ENCODE data around the gene RPTOR.

The RPTOR gene

GRCh38 chr17:80759377-80759673 is 214.7 kb downstream of the RPTOR start:
- TF ChIP-seq GLIS3 (CRISPR knock-in tag; IDR thresholded peaks at IDR 0.05) (no peak), SNAI2 (CRISPR knock-in tag; IDR thresholded peaks at IDR 0.05) (no peak), PPARA (CRISPR knock-in tag; IDR thresholded peaks at IDR 0.05; ENCODE audit: borderline replicate concordance) (no peak), PATZ1 (CRISPR knock-in tag; IDR thresholded peaks at IDR 0.05; ENCODE audit: borderline replicate concordance) (no peak), ZNF8 (CRISPR knock-in tag; IDR thresholded peaks at IDR 0.05) (no peak), OSR1 (CRISPR knock-in tag; IDR thresholded peaks at IDR 0.05) (no peak), CSDC2 (CRISPR knock-in tag; IDR thresholded peaks at IDR 0.05) (no peak), ZFP3 (CRISPR knock-in tag; IDR thresholded peaks at IDR 0.05) (no peak), BACH2 (CRISPR knock-in tag; IDR thresholded peaks at IDR 0.05; ENCODE audit: borderline replicate concordance) (no peak), CSRNP3 (CRISPR knock-in tag; IDR thresholded peaks at IDR 0.05) (no peak), TCF4 (CRISPR knock-in tag; IDR thresholded peaks at IDR 0.05; ENCODE audit: borderline replicate concordance) (no peak), ZNF70 (CRISPR knock-in tag; IDR thresholded peaks at IDR 0.05) (no peak), TSHZ2 (CRISPR knock-in tag; IDR thresholded peaks at IDR 0.05) (no peak), ESRRG (CRISPR knock-in tag; IDR thresholded peaks at IDR 0.05) (no peak)
- ATAC-seq, result no peak

GRCh38 chr17:80760511-80760911 is 215.9 kb downstream of the RPTOR start:
- TF ChIP-seq OSR1 (CRISPR knock-in tag; IDR thresholded peaks at IDR 0.05) (no peak), TCF4 (CRISPR knock-in tag; IDR thresholded peaks at IDR 0.05; ENCODE audit: borderline replicate concordance) (no peak), TOX (CRISPR knock-in tag; IDR thresholded peaks at IDR 0.05; ENCODE audit: borderline replicate concordance) (no peak), CSDC2 (CRISPR knock-in tag; IDR thresholded peaks at IDR 0.05) (no peak), ZC3H10 (CRISPR knock-in tag; IDR thresholded peaks at IDR 0.05) (no peak), PATZ1 (CRISPR knock-in tag; IDR thresholded peaks at IDR 0.05; ENCODE audit: borderline replicate concordance) (no peak), SNAI2 (CRISPR knock-in tag; IDR thresholded peaks at IDR 0.05) (no peak), ARNTL (CRISPR knock-in tag; IDR thresholded peaks at IDR 0.05; ENCODE audit: borderline replicate concordance, low read depth) (no peak)
- ATAC-seq, result peak; percentile 5; the same call in 2 of the 3 replicates

- ATAC-seq, result peak; percentile 94
- TF ChIP-seq ZNF8 (CRISPR knock-in tag; IDR thresholded peaks at IDR 0.05) (no peak), SNAI2 (CRISPR knock-in tag; IDR thresholded peaks at IDR 0.05) (no peak), ISL1 (CRISPR knock-in tag; IDR thresholded peaks at IDR 0.05) (peak; percentile 84), GLIS3 (CRISPR knock-in tag; IDR thresholded peaks at IDR 0.05) (no peak), CSDC2 (CRISPR knock-in tag; IDR thresholded peaks at IDR 0.05) (no peak), OSR1 (CRISPR knock-in tag; IDR thresholded peaks at IDR 0.05) (no peak), BACH2 (CRISPR knock-in tag; IDR thresholded peaks at IDR 0.05; ENCODE audit: borderline replicate concordance) (no peak), TOX (CRISPR knock-in tag; IDR thresholded peaks at IDR 0.05; ENCODE audit: borderline replicate concordance) (peak; percentile 82; the same call in 1 of the 2 replicates), ZFP30 (CRISPR knock-in tag; IDR thresholded peaks at IDR 0.05) (no peak), ZFP3 (CRISPR knock-in tag; IDR thresholded peaks at IDR 0.05) (no peak), ZC3H10 (CRISPR knock-in tag; IDR thresholded peaks at IDR 0.05) (no peak), CREB5 (CRISPR knock-in tag; IDR thresholded peaks at IDR 0.05; ENCODE audit: low read depth) (no peak)
Measured at GRCh38 chr17:80761110-80761871, 216.7 kb downstream of the RPTOR start.

All from SK-N-SH treated with all-trans-retinoic acid at 6 μM for 48 hours (cell line).